AG09319 (cell line): ENCODE data around the gene MANEA.

Experiments
- DNase-seq: peaks from one replicate; pipeline ENCODE4 v3.0.0-alpha.2; 2010; ENCODE audit warnings: low read depth; ENCODE audit errors: extremely low read depth
- CTCF ChIP-seq: IDR thresholded peaks from 2 replicates; pipeline ENCODE4 v1.5.1; 2011; ENCODE audit warnings: low read depth, mild to moderate bottlenecking, inconsistent platforms, low read length, moderate library complexity

Gene MANEA

GRCh38 chr6:95629551-95629950, 52.2 kb downstream of the MANEA start:
- no peak for TF ChIP-seq CTCF
- DNase-seq, result no peak

- TF ChIP-seq CTCF, result no peak
- no peak for DNase-seq
Measured at GRCh38 chr6:95636552-95637431, 59.5 kb downstream of the MANEA start.

GRCh38 chr6:95648636-95649035, 71.3 kb downstream of the MANEA start:
- no peak for TF ChIP-seq CTCF
- no peak for DNase-seq

GRCh38 chr6:95649451-95649850, 72.1 kb downstream of the MANEA start:
- DNase-seq, result no peak

GRCh38 chr6:95654176-95654575, 76.8 kb downstream of the MANEA start:
- TF ChIP-seq CTCF, result no peak
- DNase-seq, result no peak

More at GRCh38 chr6:95649451-95649850, 72.1 kb downstream of the MANEA start:
- TF ChIP-seq CTCF, result no peak

- TF ChIP-seq CTCF, result no peak
- DNase-seq, result no peak
Measured at GRCh38 chr6:95658886-95659285, 81.6 kb downstream of the MANEA start.
